ENCODE data around the gene RPP25L. TPM values are rescaled to one million over a fixed set of nuclear protein-coding genes. Genes with fewer than 3 reads are reported as not detected.

The RPP25L gene
- total and polyA plus RNA-seq, 10 of the 15 experiments (the other 5 are each of a cell fraction or from before 2014, with no cell fraction given) = 7.7 to 30.2 (median 16.8) TPM

- no peak for TF ChIP-seq BCL3 (IDR thresholded peaks at IDR 0.05; ENCODE audit: borderline replicate concordance, insufficient read depth, low read depth, low read length, poor library complexity, severe bottlenecking)
- TF ChIP-seq JUNB (IDR thresholded peaks at IDR 0.05) = no peak
- no peak for TF ChIP-seq TCF3 (IDR thresholded peaks at IDR 0.05; ENCODE audit: borderline replicate concordance, insufficient read depth, low read depth, low read length)
- no peak for TF ChIP-seq MEF2A (IDR thresholded peaks at IDR 0.05; ENCODE audit: insufficient read depth, low read depth, low read length)
- TF ChIP-seq RAD51 (IDR thresholded peaks at IDR 0.05) = no peak
- no peak for TF ChIP-seq SMARCA5 (IDR thresholded peaks at IDR 0.05)
- TF ChIP-seq RAD21 (IDR thresholded peaks at IDR 0.05; ENCODE audit: insufficient read depth, low read depth, low read length) = no peak
These were observed 5.7 kb downstream of the RPP25L start (continued) for GRCh38 chr9:34606190-34606589.

GRCh38 chr9:34603610-34604231 is 8.2 kb downstream of the RPP25L start:
- no peaks in the 10 kb centered on the region for H3K36me3 ChIP-seq (ENCODE audit: control insufficient read depth in 2 of 2, insufficient read depth in 2 of 2, low read length in 1 of 2)
- WGBS (ENCODE audit: insufficient coverage, insufficient replicate concordance, low lambda C conversion rate, missing lambda C conversion rate) = 57% methylated on average over 4 of the region's 4 CpGs
- H2AFZ ChIP-seq (ENCODE audit: control insufficient read depth, low read depth, low read length) = no peak overlapping the region
- ChIA-PET RAD21 (ENCODE audit: unreplicated experiment) (interaction anchor here (0.5 to 1.4 kb wide), 6 partner anchors 17 to 200 kb away, joined by 3 to 7 read pairs (median 4); partner anchors contain the start of genes DCTN3 and SIGMAR1), POLR2A (interaction anchor here (1.2 kb wide), 1 partner anchor 10 kb away, joined by 3 read pairs; no protein-coding TSS in a partner anchor), SMC1A (ENCODE audit: uncharacterized antibody, unreplicated experiment) (interaction anchor here (0.6 to 2.2 kb wide), 7 partner anchors 9 to 200 kb away, joined by 3 to 6 read pairs (median 4); partner anchors contain the start of gene DCTN3), CTCF (interaction anchor here (0.5 to 5.0 kb wide), 27 partner anchors 9 to 432 kb away, joined by 3 to 39 read pairs (median 4); partner anchors contain the start of genes DCTN3 and SIGMAR1)
- ATAC-seq (peak; percentile 98), DNase-seq (ENCODE audit: low read depth, low spot score) (peak; percentile 27), FAIRE-seq (peak; percentile 94)
- no peaks in the 10 kb centered on the region for H3K4me1 ChIP-seq (ENCODE audit: control insufficient read depth, insufficient read depth, low read length)
- intact Hi-C loops (cut with micrococcal nuclease; ENCODE audit: unreplicated experiment) (loop anchor here (5.0 kb wide), 1 partner anchor 271 kb away; no protein-coding TSS in a partner anchor), in situ Hi-C loops (cut with MboI) (no loop called here)
- H3K9me3 ChIP-seq (replicated peaks; ENCODE audit: control insufficient read depth, insufficient read depth, low read length) = no peaks in the 10 kb centered on the region
- H4K20me1 ChIP-seq (ENCODE audit: control insufficient read depth, insufficient read depth) = no peaks in the 10 kb centered on the region
- no peak overlapping the region for H3K4me2 ChIP-seq (ENCODE audit: control insufficient read depth, insufficient read depth)
- BruUV-seq (replicated peaks) = no TSS peak
- H3K27ac ChIP-seq (ENCODE audit: control insufficient read depth, insufficient read depth) = no peak overlapping the region
- peaks cover 4% of the 10 kb centered on the region in 2 experiments; a peak in 2 of 4 replicates for H3K27me3 ChIP-seq (replicated peaks in 1 of 2; ENCODE audit: control insufficient read depth in 2 of 2, insufficient read depth in 2 of 2, low read length in 1 of 2)
- no peak overlapping the region for H3K4me3 ChIP-seq
- no peak overlapping the region for H3K9ac ChIP-seq (ENCODE audit: control insufficient read depth, insufficient read depth, low read length)
- H3K79me2 ChIP-seq (ENCODE audit: control insufficient read depth, insufficient read depth, low read length) = no peaks in the 10 kb centered on the region
- TF ChIP-seq CEBPB (IDR thresholded peaks at IDR 0.05; ENCODE audit: borderline replicate concordance in 1 of 2, low read depth in 2 of 2, low read length in 2 of 2) (no peak), BCL11A (IDR thresholded peaks at IDR 0.05; ENCODE audit: low read depth, low read length) (no peak), MEF2B (IDR thresholded peaks at IDR 0.05; ENCODE audit: partially characterized antibody, poor library complexity, severe bottlenecking) (peak; percentile 55), PRDM15 (CRISPR knock-in tag; IDR thresholded peaks at IDR 0.05) (no peak), FOXM1 (IDR thresholded peaks at IDR 0.05; ENCODE audit: low read depth, low read length) (no peak), ZNF274 (IDR thresholded peaks at IDR 0.05; ENCODE audit: insufficient read depth, insufficient read length) (no peak), CBX5 (IDR thresholded peaks at IDR 0.05; ENCODE audit: low read depth) (no peak), RAD21 (IDR thresholded peaks at IDR 0.05; ENCODE audit: insufficient read depth, low read depth, low read length) (peak; percentile 82), BCL3 (IDR thresholded peaks at IDR 0.05; ENCODE audit: borderline replicate concordance, insufficient read depth, low read depth, low read length, poor library complexity, severe bottlenecking) (no peak), CREM (IDR thresholded peaks at IDR 0.05; ENCODE audit: low read depth) (no peak)

Data from GM12878 (cell line).